Measurements from ENCODE around the gene CLHC1.
"Not testable (repeated sequence)": the region's sequence is repeated elsewhere in the genome, so short reads cannot be mapped to it uniquely, and the experiment has no call there.

Gene CLHC1

DNA sequence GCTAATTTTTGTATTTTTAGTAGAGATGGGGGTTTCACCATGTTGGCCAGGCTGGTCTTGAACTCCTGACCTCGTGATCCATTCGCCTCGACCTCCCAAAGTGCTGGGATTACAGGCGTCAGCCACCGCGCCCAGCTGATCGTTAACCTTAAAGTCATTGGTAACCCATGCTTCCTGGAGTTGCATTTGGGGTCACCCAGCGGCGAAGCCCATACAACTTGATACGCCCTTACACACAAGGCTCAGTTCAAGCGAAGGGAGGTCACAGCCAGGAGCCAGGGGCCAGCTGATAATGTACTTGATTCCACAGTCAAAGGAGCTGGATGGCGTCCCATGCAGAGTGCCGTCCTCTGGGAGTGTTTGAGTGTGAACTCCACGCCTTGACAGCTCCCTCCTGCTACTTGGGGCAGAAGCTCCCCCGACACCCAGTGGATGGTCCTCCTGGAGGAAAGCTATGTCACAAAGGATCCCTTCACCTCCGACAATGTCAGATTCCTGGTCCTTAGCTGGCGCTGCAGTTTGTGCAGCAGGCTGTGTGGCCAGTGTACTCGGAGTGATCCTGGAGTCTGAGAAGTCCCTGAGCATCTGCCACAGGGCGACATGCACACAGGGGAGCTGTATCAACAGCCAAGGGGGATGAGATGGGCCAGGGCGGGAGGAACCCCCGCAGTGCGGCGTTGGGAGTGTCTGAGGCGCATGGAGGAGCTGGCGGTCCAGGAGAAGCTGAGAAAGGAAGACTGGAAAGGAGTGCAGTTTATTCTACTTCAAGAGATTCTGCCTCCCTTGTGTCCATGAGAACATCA, 7.9 kb downstream of the CLHC1 start:
- DNase-seq (ENCODE audit: extremely low spot score) = no peak
- CTCF ChIA-PET = interaction anchor here (0.8 to 2.2 kb wide), 8 partner anchors 8 to 386 kb away, joined by 3 to 5 read pairs (median 3); partner anchors contain the start of genes CLHC1 and RPS27A
- no peak for TF ChIP-seq CTCF (IDR thresholded peaks at IDR 0.05; ENCODE audit: control extremely low read depth, extremely low read depth, low read depth, missing control alignments)
- POLR2A ChIA-PET = interaction anchor here (0.6 to 1.5 kb wide), 4 partner anchors 8 to 65 kb away, joined by 3 to 7 read pairs (median 4); partner anchors contain the start of genes CLHC1 and RPS27A

DNA sequence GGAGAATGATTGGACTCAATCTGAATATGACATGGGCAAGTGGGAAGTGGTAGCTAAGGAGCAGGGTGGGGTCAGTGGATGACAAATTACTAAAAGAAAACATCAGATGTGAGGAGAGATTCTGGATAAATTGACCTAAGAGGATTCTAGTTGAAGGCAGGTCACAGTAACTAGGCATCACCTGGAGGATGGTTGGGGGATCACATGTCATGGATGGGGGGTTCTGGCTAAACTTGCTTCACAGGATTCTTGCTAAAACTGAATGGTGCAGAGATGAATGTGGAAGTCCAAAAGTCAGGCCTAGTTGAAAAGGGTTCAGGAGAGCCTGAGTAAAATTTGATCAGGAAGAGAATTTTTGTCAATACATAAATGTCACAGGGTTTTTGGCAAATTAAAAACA, 18.3 kb downstream of the CLHC1 start:
- POLR2A ChIA-PET = no interaction called here
- CTCF ChIA-PET = interaction anchor here (0.6 to 1.2 kb wide), 3 partner anchors 9 to 133 kb away, joined by 3 to 5 read pairs (median 3); no protein-coding TSS in a partner anchor
- TF ChIP-seq CTCF (IDR thresholded peaks at IDR 0.05; ENCODE audit: control extremely low read depth, extremely low read depth, low read depth, missing control alignments) = no peak
- no peak for DNase-seq (ENCODE audit: extremely low spot score)

- no peak for DNase-seq (ENCODE audit: extremely low spot score)
- ChIA-PET CTCF (no interaction called here), POLR2A (no interaction called here)
- no peak for TF ChIP-seq CTCF (IDR thresholded peaks at IDR 0.05; ENCODE audit: control extremely low read depth, extremely low read depth, low read depth, missing control alignments)
Observed at GRCh38 chr2:55204950-55205349, 27.1 kb downstream of the CLHC1 start.

DNA sequence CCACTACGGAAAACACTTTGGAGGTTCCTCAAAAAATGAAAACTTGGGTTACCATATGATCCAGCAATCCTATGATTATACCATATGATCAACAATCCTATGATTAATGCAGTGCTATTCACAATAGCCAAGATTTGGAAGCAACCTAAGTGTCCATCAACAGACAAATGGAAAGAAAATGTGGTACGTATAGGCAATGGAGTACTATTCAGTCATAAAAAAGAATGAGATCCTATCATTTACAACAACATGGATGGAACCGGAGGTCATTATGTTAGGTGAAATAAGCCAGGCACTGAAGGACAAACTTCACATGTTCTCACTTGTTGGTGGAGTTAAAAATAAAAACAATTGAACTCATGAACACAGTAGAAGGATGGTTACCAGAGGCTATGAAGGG, 27.6 kb downstream of the CLHC1 start:
- CTCF ChIA-PET = interaction anchor here (2.0 kb wide), 1 partner anchor 11 kb away, joined by 7 read pairs; no protein-coding TSS in a partner anchor
- POLR2A ChIA-PET = no interaction called here
- no peak for DNase-seq (ENCODE audit: extremely low spot score)
- no peak for TF ChIP-seq CTCF (IDR thresholded peaks at IDR 0.05; ENCODE audit: control extremely low read depth, extremely low read depth, low read depth, missing control alignments)

- ChIA-PET CTCF (no interaction called here), POLR2A (no interaction called here)
- TF ChIP-seq CTCF (IDR thresholded peaks at IDR 0.05; ENCODE audit: control extremely low read depth, extremely low read depth, low read depth, missing control alignments) = no peak
- DNase-seq (ENCODE audit: extremely low spot score) = no peak
Observed at GRCh38 chr2:55200416-55200815, 31.7 kb downstream of the CLHC1 start.

GRCh38 chr2:55196526-55196925, 35.6 kb downstream of the CLHC1 start:
- ChIA-PET CTCF (interaction anchor here (1.4 to 2.2 kb wide), 3 partner anchors 11 to 21 kb away, joined by 3 to 6 read pairs (median 4); no protein-coding TSS in a partner anchor), POLR2A (no interaction called here)
- no peak for TF ChIP-seq CTCF (IDR thresholded peaks at IDR 0.05; ENCODE audit: control extremely low read depth, extremely low read depth, low read depth, missing control alignments)
- no peak for DNase-seq (ENCODE audit: extremely low spot score)

DNA sequence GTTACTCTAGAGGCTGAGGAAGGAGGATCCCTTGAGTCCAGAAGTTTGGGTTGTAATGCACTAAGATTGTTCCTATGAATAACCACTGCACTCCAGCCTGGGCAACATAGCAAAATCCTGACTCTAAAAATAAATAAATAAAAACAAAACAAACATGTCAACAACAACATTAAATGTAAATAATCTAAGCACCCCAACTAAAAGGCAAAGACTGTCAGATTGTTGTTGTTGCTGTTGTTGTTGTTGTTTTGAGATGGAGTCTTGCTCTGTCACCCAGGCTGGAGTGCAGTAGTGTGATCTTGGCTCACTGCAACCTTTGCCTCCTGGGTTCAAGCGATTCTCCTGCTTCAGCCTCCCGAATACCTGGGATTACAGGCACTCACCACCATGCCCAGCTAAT, 40.2 kb downstream of the CLHC1 start:
- CTCF ChIA-PET = interaction anchor here (17.6 kb wide), 1 partner anchor 19 kb away, joined by 137 read pairs; no protein-coding TSS in a partner anchor
- DNase-seq (ENCODE audit: extremely low spot score); POLR2A ChIA-PET: not testable (repeated sequence)

GRCh38 chr2:55186837-55187236, 45.3 kb downstream of the CLHC1 start:
- CTCF ChIA-PET = interaction anchor here (0.9 to 17.6 kb wide), 3 partner anchors 14 to 36 kb away, joined by 3 to 137 read pairs (median 3); no protein-coding TSS in a partner anchor
- POLR2A ChIA-PET = not testable (repeated sequence)

More at GRCh38 chr2:55186837-55187236, 45.3 kb downstream of the CLHC1 start:
- DNase-seq (ENCODE audit: extremely low spot score) = not testable (repeated sequence)
